ENCODE data around the gene IBA57.

GRCh38 chr1:228204958-228205357, 39.4 kb downstream of the IBA57 start:
- TF ChIP-seq POLR2AphosphoS5 (IDR thresholded peaks at IDR 0.05; ENCODE audit: low read depth, low read length) = no peak
- TF ChIP-seq POLR2A (IDR thresholded peaks at IDR 0.05; ENCODE audit: low read depth, low read length) = no peak
- TF ChIP-seq TAF1 (IDR thresholded peaks at IDR 0.05; ENCODE audit: low read depth, low read length) = no peak

Measured in GM12891 (cell line).